Hindlimb muscle (tissue), 1 donor: ENCODE results near the gene ANKRD62. TPM values are rescaled to one million over a fixed set of nuclear protein-coding genes. Genes with fewer than 3 reads are reported as not detected.

Source experiments
- polyA plus RNA-seq: library from polyadenylated mRNA; unstranded; fragments of 120-200 nt; gene quantifications from one replicate; pipeline ENCODE4 v1.2.1, GENCODE V29; 2013; ENCODE audit not compliant: insufficient read length

Gene ANKRD62
- polyA plus RNA-seq, 1 donor: not detected

Other genes with a start within 250 kb of the ANKRD62 start
- 22.3 TPM for gene CHMP1B, start 242.4 kb upstream of the ANKRD62 start, polyA plus RNA-seq
- 24.0 TPM for gene MPPE1, start 185.5 kb upstream of the ANKRD62 start, polyA plus RNA-seq
- 25.3 TPM for gene IMPA2, start 112.3 kb upstream of the ANKRD62 start, polyA plus RNA-seq
- 0.30 TPM for gene CIDEA, start 160.5 kb downstream of the ANKRD62 start, polyA plus RNA-seq
- gene TUBB6, start 214.4 kb downstream of the ANKRD62 start, polyA plus RNA-seq: 317 TPM